Mesenchymal stem cell (in vitro differentiated cells and primary cell): Measurements from ENCODE around the gene CANT1.

ENCODE experiments used
- DNase-seq: peaks from one replicate; pipeline ENCODE4 v3.0.0-alpha.2; 2013
- H2AFZ ChIP-seq: one replicate; pipeline ENCODE4 v1.6.1; 2013; ENCODE audit warnings: low read depth, mild to moderate bottlenecking, control low read depth, inconsistent platforms, low read length, moderate library complexity
- H2AK5ac ChIP-seq: 2 replicates; pipeline ENCODE4 v1.6.1; 2013; ENCODE audit warnings: low read length, moderate library complexity, mild to moderate bottlenecking, inconsistent platforms; ENCODE audit not compliant: severe bottlenecking
- H2BK120ac ChIP-seq: one replicate; pipeline ENCODE4 v1.6.1; 2013; ENCODE audit warnings: low read depth, mild to moderate bottlenecking, inconsistent platforms, low read length, moderate library complexity
- H2BK12ac ChIP-seq, 2 experiments: one replicate each; pipeline ENCODE4 v1.6.1; 2013; ENCODE audit warnings: inconsistent platforms in 2 of 2, low read length in 2 of 2, mild to moderate bottlenecking in 2 of 2, moderate library complexity in 2 of 2, control low read depth in 1 of 2
- H2BK15ac ChIP-seq: one replicate; pipeline ENCODE4 v1.6.1; 2013; ENCODE audit warnings: mild to moderate bottlenecking, low read depth, inconsistent platforms; ENCODE audit not compliant: poor library complexity, severe bottlenecking
- H2BK5ac ChIP-seq: 2 replicates; pipeline ENCODE4 v1.6.1; 2013; ENCODE audit warnings: low read depth, mild to moderate bottlenecking, low read length, control low read depth, inconsistent platforms; ENCODE audit not compliant: poor library complexity, severe bottlenecking
- H3K14ac ChIP-seq, 2 experiments: one replicate each; pipeline ENCODE4 v1.6.1; 2013; ENCODE audit warnings: inconsistent platforms in 2 of 2, low read length in 2 of 2, control low read depth in 1 of 2, mild to moderate bottlenecking in 1 of 2, moderate library complexity in 1 of 2
- H3K18ac ChIP-seq, 2 experiments: one replicate each; pipeline ENCODE4 v1.6.1; 2013; ENCODE audit warnings: inconsistent platforms in 2 of 2, low read length in 2 of 2, control low read depth in 1 of 2, low read depth in 1 of 2, mild to moderate bottlenecking in 1 of 2
- H3K23ac ChIP-seq, 2 experiments: one replicate each; pipeline ENCODE4 v1.6.1; 2013; ENCODE audit warnings: inconsistent platforms in 2 of 2, low read length in 2 of 2, mild to moderate bottlenecking in 2 of 2, moderate library complexity in 2 of 2, control low read depth in 1 of 2
- H3K27ac ChIP-seq: 2 replicates; pipeline ENCODE4 v1.5.1; 2013; ENCODE audit warnings: mild to moderate bottlenecking, moderate library complexity, low read length, control low read depth, inconsistent platforms; ENCODE audit not compliant: poor library complexity, severe bottlenecking
- H3K27me3 ChIP-seq, 2 experiments: 2 replicates each; pipeline versions ENCODE4 v1.6.1 to v1.7.0; 2013; ENCODE audit warnings: low read length in 2 of 2, mild to moderate bottlenecking in 2 of 2, moderate library complexity in 2 of 2, control low read depth in 1 of 2, inconsistent platforms in 1 of 2; ENCODE audit not compliant: control insufficient read depth in 1 of 2, insufficient read depth in 1 of 2
- H3K36me3 ChIP-seq, 2 experiments: 2 replicates each; pipeline versions ENCODE4 v1.6.1 to v1.7.0; 2013; ENCODE audit warnings: low read length in 2 of 2, control low read depth in 1 of 2, inconsistent platforms in 1 of 2, low read depth in 1 of 2, mild to moderate bottlenecking in 1 of 2; ENCODE audit not compliant: insufficient read depth in 2 of 2, control insufficient read depth in 1 of 2
- H3K4ac ChIP-seq, 2 experiments: one replicate each; pipeline ENCODE4 v1.6.1; 2013; ENCODE audit warnings: inconsistent platforms in 2 of 2, low read length in 2 of 2, mild to moderate bottlenecking in 2 of 2, moderate library complexity in 2 of 2, control low read depth in 1 of 2, low read depth in 1 of 2
- H3K4me1 ChIP-seq: 2 replicates; pipeline ENCODE4 v1.6.1; 2013; ENCODE audit warnings: low read depth, low read length, control low read depth; ENCODE audit not compliant: control insufficient read depth, insufficient read depth
- H3K4me2 ChIP-seq: 2 replicates; pipeline ENCODE4 v1.6.1; 2013; ENCODE audit warnings: low read length, mild to moderate bottlenecking, inconsistent platforms; ENCODE audit not compliant: poor library complexity, severe bottlenecking
- H3K4me3 ChIP-seq, 2 experiments: 2 replicates each; pipeline versions ENCODE4 v1.5.1 to v1.7.0; 2013; ENCODE audit warnings: low read length in 2 of 2, mild to moderate bottlenecking in 2 of 2, control low read depth in 1 of 2, low read depth in 1 of 2; ENCODE audit not compliant: insufficient read depth in 1 of 2
- H3K79me1 ChIP-seq: replicated peaks from 2 replicates; pipeline ENCODE4 v1.6.1; 2013; ENCODE audit warnings: mild to moderate bottlenecking, control low read depth, low read length, inconsistent platforms; ENCODE audit not compliant: poor library complexity, severe bottlenecking
- H3K9ac ChIP-seq: 2 replicates; pipeline ENCODE4 v1.7.0; 2013; ENCODE audit warnings: mild to moderate bottlenecking, low read length, moderate library complexity
- H3K9me3 ChIP-seq: 2 replicates; pipeline ENCODE4 v1.7.0; 2013; ENCODE audit warnings: mild to moderate bottlenecking, low read length; ENCODE audit not compliant: control insufficient read depth
- H4K8ac ChIP-seq: one replicate; pipeline ENCODE4 v1.6.1; 2013; ENCODE audit warnings: inconsistent platforms, mild to moderate bottlenecking, low read length, moderate library complexity
- H4K91ac ChIP-seq: one replicate; pipeline ENCODE4 v1.6.1; 2013; ENCODE audit warnings: mild to moderate bottlenecking, low read length, inconsistent platforms
- WGBS: methylation state at CpG from one replicate; pipeline ENCODE4 v1.1.7; 2013; ENCODE audit warnings: mixed read lengths; 5-methylcytosine and 5-hydroxymethylcytosine counted together

Gene CANT1

GRCh38 chr17:78961571-78961970, 48.0 kb downstream of the CANT1 start:
- no peak overlapping the region for H4K8ac ChIP-seq
- H3K9ac ChIP-seq, result no peak overlapping the region
- H3K27ac ChIP-seq, result no peak overlapping the region
- H2BK5ac ChIP-seq, result no peak overlapping the region
- H3K9me3 ChIP-seq, result no peaks in the 10 kb centered on the region
- H2AK5ac ChIP-seq, result no peak overlapping the region
- peaks cover 8% of the 10 kb centered on the region for H3K4me1 ChIP-seq
- no peaks in the 10 kb centered on the region for H3K27me3 ChIP-seq
- H2BK15ac ChIP-seq, result no peak overlapping the region
- H2BK120ac ChIP-seq, result no peak overlapping the region
- H2AFZ ChIP-seq, result no peak overlapping the region
- no peak overlapping the region for H3K23ac ChIP-seq
- no peak overlapping the region for H3K14ac ChIP-seq
- H3K36me3 ChIP-seq, result peaks cover 3 to 9% of the 10 kb centered on the region in 2 experiments
- 96% methylated on average over 4 of the region's 4 CpGs for WGBS
- DNase-seq, result no peak
- no peak overlapping the region for H3K4ac ChIP-seq
- H4K91ac ChIP-seq, result no peak overlapping the region
- no peak overlapping the region for H2BK12ac ChIP-seq
- no peaks in the 10 kb centered on the region for H3K79me1 ChIP-seq
- no peak overlapping the region for H3K4me2 ChIP-seq
- H3K4me3 ChIP-seq, result no peak overlapping the region
- H3K18ac ChIP-seq, result no peak overlapping the region

GRCh38 chr17:78960928-78961327, 48.6 kb downstream of the CANT1 start:
- Histone ChIP-seq H4K8ac (no peak overlapping the region), H2BK120ac (no peak overlapping the region), H2BK12ac (peak overlapping the region; percentile 30 to 54), H3K9ac (no peak overlapping the region), H3K79me1 (no peaks in the 10 kb centered on the region), H2BK15ac (no peak overlapping the region), H3K36me3 (peaks cover 0 to 7% of the 10 kb centered on the region in 2 experiments), H3K4me1 (peaks cover 8% of the 10 kb centered on the region), H3K9me3 (no peaks in the 10 kb centered on the region), H3K4ac (no peak overlapping the region), H3K27me3 (no peaks in the 10 kb centered on the region), H2AFZ (no peak overlapping the region), H3K23ac (no peak overlapping the region), H2BK5ac (no peak overlapping the region), H4K91ac (no peak overlapping the region), H3K18ac (peak overlapping the region in 1 of 2 experiments; percentile 48), H3K4me2 (no peak overlapping the region), H2AK5ac (no peak overlapping the region), H3K27ac (no peak overlapping the region), H3K4me3 (no peak overlapping the region), H3K14ac (no peak overlapping the region)
- 92% methylated on average over 5 of the region's 5 CpGs for WGBS
- DNase-seq, result no peak

- Histone ChIP-seq H3K79me1 (no peaks in the 10 kb centered on the region), H3K27me3 (no peaks in the 10 kb centered on the region), H3K14ac (no peak overlapping the region), H4K8ac (no peak overlapping the region), H2BK12ac (no peak overlapping the region), H2BK5ac (no peak overlapping the region), H2BK120ac (no peak overlapping the region), H3K4me2 (no peak overlapping the region), H3K4ac (no peak overlapping the region), H3K36me3 (no peaks in the 10 kb centered on the region), H3K9me3 (no peaks in the 10 kb centered on the region), H3K27ac (no peak overlapping the region), H4K91ac (no peak overlapping the region), H3K18ac (no peak overlapping the region), H3K23ac (no peak overlapping the region), H3K9ac (no peak overlapping the region), H2AK5ac (no peak overlapping the region), H3K4me1 (peaks cover 6% of the 10 kb centered on the region), H3K4me3 (no peak overlapping the region), H2AFZ (no peak overlapping the region), H2BK15ac (no peak overlapping the region)
- DNase-seq, result no peak
- WGBS, result 91% methylated on average over 12 of the region's 12 CpGs
Measured at GRCh38 chr17:78959803-78960202, 49.8 kb downstream of the CANT1 start.

GRCh38 chr17:78958641-78959127, 50.9 kb downstream of the CANT1 start:
- H3K18ac ChIP-seq, result no peak overlapping the region
- H2BK15ac ChIP-seq, result no peak overlapping the region
- H2AFZ ChIP-seq, result no peak overlapping the region
- H4K91ac ChIP-seq, result no peak overlapping the region
- no peak overlapping the region for H3K4ac ChIP-seq
- no peaks in the 10 kb centered on the region for H3K9me3 ChIP-seq
- no peak overlapping the region for H2AK5ac ChIP-seq
- H3K9ac ChIP-seq, result no peak overlapping the region
- H3K4me1 ChIP-seq, result peaks cover 6% of the 10 kb centered on the region
- no peaks in the 10 kb centered on the region for H3K27me3 ChIP-seq
- H2BK120ac ChIP-seq, result no peak overlapping the region
- H2BK12ac ChIP-seq, result no peak overlapping the region
- no peak overlapping the region for H3K14ac ChIP-seq
- no peaks in the 10 kb centered on the region for H3K79me1 ChIP-seq
- no peak overlapping the region for H3K4me2 ChIP-seq
- DNase-seq, result no peak
- no peak overlapping the region for H4K8ac ChIP-seq
- no peak overlapping the region for H3K4me3 ChIP-seq
- no peak overlapping the region for H3K23ac ChIP-seq
- H3K27ac ChIP-seq, result no peak overlapping the region
- H2BK5ac ChIP-seq, result no peak overlapping the region
- 87% methylated on average over 7 of the region's 7 CpGs for WGBS
- no peaks in the 10 kb centered on the region for H3K36me3 ChIP-seq
